IMR-90 (cell line): Measurements from ENCODE around the gene VASH1. TPM values are rescaled to one million over a fixed set of nuclear protein-coding genes. Genes with fewer than 3 reads are reported as not detected.
"Not testable (repeated sequence)": the region's sequence is repeated elsewhere in the genome, so short reads cannot be mapped to it uniquely, and the experiment has no call there.

ENCODE experiments used
- ATAC-seq: fragments of 200-7000 bp; cut with Tn5 transposase; 2 replicates; pipeline ENCODE4 v1.9.1; 2020; ENCODE audit warnings: low read depth, mild to moderate bottlenecking, moderate library complexity
- BruUV-seq: library from RNA; stranded (reverse); fragments of 400-500 nt; replicated peaks from 2 replicates; lab custom pipeline; 2021; lab: Mats Ljungman, UMichigan
- CTCF ChIA-PET: fragments of 300-600 bp; formaldehyde crosslinking; extraction: SDS; loops from one replicate; lab custom pipeline; 2021; ENCODE audit warnings: antibody characterized with exemption; lab: Yijun Ruan, JAX
- POLR2A ChIA-PET: fragments of 300-600 bp; sonication (Branson Sonifier 250); formaldehyde crosslinking; loops from one replicate; lab custom pipeline; 2022; ENCODE audit warnings: antibody characterized with exemption; ENCODE audit not compliant: unreplicated experiment; lab: Charles Lee
- DNase-seq: peaks from one replicate; pipeline ENCODE4 v3.0.0; 2013
- H2AFZ ChIP-seq: replicated peaks from 2 replicates; pipeline ENCODE3; 2013; ENCODE audit warnings: low read length, mild to moderate bottlenecking; ENCODE audit not compliant: poor library complexity
- H2AK5ac ChIP-seq: 2 replicates; pipeline ENCODE4 v1.6.1; 2013; ENCODE audit warnings: low read depth, low read length, inconsistent platforms
- H2AK9ac ChIP-seq: replicated peaks from 2 replicates; pipeline ENCODE3; 2013; ENCODE audit warnings: mild to moderate bottlenecking, low read depth, low read length, moderate library complexity; ENCODE audit not compliant: poor library complexity
- H2BK120ac ChIP-seq: 2 replicates; pipeline ENCODE4 v1.6.1; 2013; ENCODE audit warnings: low read depth, low read length, inconsistent platforms
- H2BK15ac ChIP-seq: 3 replicates; pipeline ENCODE4 v1.6.1; 2013; ENCODE audit warnings: low read depth, low read length, inconsistent platforms
- H2BK20ac ChIP-seq: 2 replicates; pipeline ENCODE4 v1.6.1; 2013; ENCODE audit warnings: low read depth, mild to moderate bottlenecking, inconsistent platforms, low read length, moderate library complexity
- H2BK5ac ChIP-seq: 2 replicates; pipeline ENCODE4 v1.6.1; 2013; ENCODE audit warnings: mild to moderate bottlenecking, low read depth, low read length, inconsistent platforms; ENCODE audit not compliant: poor library complexity, severe bottlenecking
- H3K14ac ChIP-seq: replicated peaks from 2 replicates; pipeline ENCODE4 v1.6.1; 2013; ENCODE audit warnings: low read depth, low read length, inconsistent platforms
- H3K18ac ChIP-seq: 2 replicates; pipeline ENCODE4 v1.6.1; 2013; ENCODE audit warnings: low read depth, low read length, control low read depth
- H3K23ac ChIP-seq: 2 replicates; pipeline ENCODE4 v1.6.1; 2013; ENCODE audit warnings: low read depth, low read length, inconsistent platforms
- H3K27ac ChIP-seq: 2 replicates; pipeline ENCODE4 v1.5.1; 2013; ENCODE audit warnings: mild to moderate bottlenecking, control low read depth, low read length; ENCODE audit not compliant: insufficient read depth
- H3K27me3 ChIP-seq: 2 replicates; pipeline ENCODE4 v1.6.1; 2013; ENCODE audit warnings: low read length; ENCODE audit not compliant: control insufficient read depth, insufficient read depth
- H3K36me3 ChIP-seq: 2 replicates; pipeline ENCODE4 v1.6.1; 2013; ENCODE audit warnings: low read length, mixed read lengths; ENCODE audit not compliant: control insufficient read depth, insufficient read depth
- H3K4ac ChIP-seq: 2 replicates; pipeline ENCODE4 v1.6.1; 2013; ENCODE audit warnings: low read depth, low read length, inconsistent platforms
- H3K4me1 ChIP-seq: 2 replicates; pipeline ENCODE4 v1.6.1; 2013; ENCODE audit warnings: low read length, mixed read lengths; ENCODE audit not compliant: control insufficient read depth, insufficient read depth
- H3K4me2 ChIP-seq: 2 replicates; pipeline ENCODE4 v1.6.1; 2013; ENCODE audit warnings: low read depth, mild to moderate bottlenecking, control low read depth, low read length, moderate library complexity
- H3K4me3 ChIP-seq: 2 replicates; pipeline ENCODE4 v1.5.1; 2013; ENCODE audit warnings: low read depth, mild to moderate bottlenecking, control low read depth, low read length, moderate library complexity; ENCODE audit not compliant: insufficient read depth
- H3K56ac ChIP-seq: 2 replicates; pipeline ENCODE4 v1.6.1; 2013; ENCODE audit warnings: low read length, inconsistent platforms; ENCODE audit not compliant: insufficient read depth; ENCODE audit errors: extremely low read depth
- H3K79me1 ChIP-seq, 2 experiments: 2 replicates each; pipeline ENCODE4 v1.6.1; 2013; ENCODE audit warnings: low read length in 2 of 2, inconsistent platforms in 1 of 2, low read depth in 1 of 2
- H3K9ac ChIP-seq: 2 replicates; pipeline ENCODE4 v1.6.1; 2013; ENCODE audit warnings: low read depth, low read length, control low read depth
- H3K9me1 ChIP-seq: 2 replicates; pipeline ENCODE4 v1.6.1; 2013; ENCODE audit warnings: low read length, inconsistent platforms; ENCODE audit not compliant: insufficient read depth
- H3K9me3 ChIP-seq: 2 replicates; pipeline ENCODE4 v1.6.1; 2013; ENCODE audit warnings: low read length; ENCODE audit not compliant: control insufficient read depth, insufficient read depth
- H4K20me1 ChIP-seq: 2 replicates; pipeline ENCODE4 v1.6.1; 2013; ENCODE audit warnings: low read length, inconsistent platforms; ENCODE audit not compliant: insufficient read depth
- H4K5ac ChIP-seq: 2 replicates; pipeline ENCODE4 v1.6.1; 2013; ENCODE audit warnings: mild to moderate bottlenecking, low read depth, low read length, control low read depth
- H4K8ac ChIP-seq, 2 experiments: 2 replicates each; pipeline ENCODE4 v1.6.1; 2013; ENCODE audit warnings: low read depth in 2 of 2, low read length in 2 of 2, control low read depth in 1 of 2, inconsistent platforms in 1 of 2
- H4K91ac ChIP-seq: 2 replicates; pipeline ENCODE4 v1.6.1; 2013; ENCODE audit warnings: low read depth, low read length, inconsistent platforms; ENCODE audit not compliant: insufficient read depth
- CEBPB ChIP-seq: IDR thresholded peaks from 2 replicates; pipeline ENCODE4 v1.6.1; 2012; ENCODE audit warnings: low read depth, low read length, improper control_type of control experiment
- MAZ ChIP-seq: IDR thresholded peaks from 2 replicates; pipeline ENCODE4 v1.6.1; 2012; ENCODE audit warnings: low read depth, mild to moderate bottlenecking, low read length, improper control_type of control experiment, moderate library complexity, borderline replicate concordance
- RCOR1 ChIP-seq: IDR thresholded peaks from 2 replicates; pipeline ENCODE4 v1.6.1; 2012; ENCODE audit warnings: mild to moderate bottlenecking, low read length, improper control_type of control experiment; ENCODE audit not compliant: insufficient replicate concordance
- RFX5 ChIP-seq: IDR thresholded peaks from 2 replicates; pipeline ENCODE4 v1.8.0; 2012; ENCODE audit warnings: low read depth, mild to moderate bottlenecking, low read length, moderate library complexity
- WGBS, 2 experiments: methylation state at CpG; one replicate each; pipeline versions ENCODE4 v1.1.5 to v1.1.7; 2013; ENCODE audit warnings: missing lambda C conversion rate in 2 of 2; ENCODE audit not compliant: insufficient read length in 1 of 2; ENCODE audit errors: extremely low coverage in 2 of 2; 5-methylcytosine and 5-hydroxymethylcytosine counted together
- dilution Hi-C: fragments of 300-500 bp; cut with HindIII; formaldehyde crosslinking; loops from one replicate; pipeline ENCODE4 v1.14.3; 2018; ENCODE audit warnings: low sequenced_read_pairs; ENCODE audit not compliant: unreplicated experiment
- in situ Hi-C: fragments of 300-500 bp; cut with MboI; formaldehyde crosslinking; loops from 3 replicates; pipeline ENCODE4 v1.14.3; 2019; ENCODE audit warnings: low sequenced_read_pairs, inconsistent platforms, mixed read lengths
- intact Hi-C: fragments of 100-400 bp; cut with micrococcal nuclease; formaldehyde crosslinking; loops from 2 replicates; pipeline ENCODE4 v1.10.0; 2022
- polyA plus RNA-seq, 3 experiments: library from polyadenylated mRNA; depleted of rRNA; stranded (reverse); fragments of >200 nt; gene quantifications; 2 replicates each; pipeline ENCODE4 v1.2.3, GENCODE V29; 2012; ENCODE audit warnings: low replicate concordance in 1 of 3
- total RNA-seq: library from RNA; depleted of rRNA; stranded (reverse); fragments of >200 nt; gene quantifications from 2 replicates; pipeline ENCODE4 v1.2.3, GENCODE V29; 2012
- TF ChIP-seq, protein P1 (sequence below): fragments of 150-350 bp; IDR thresholded peaks from 2 replicates; pipeline ENCODE4 v1.6.1; 2016; ENCODE audit warnings: low read depth, mild to moderate bottlenecking, low read length, moderate library complexity, borderline replicate concordance

The VASH1 gene
- total and polyA plus RNA-seq, 2 of the 4 experiments (the other 2 are of a cell fraction): 2.0 to 9.5 TPM

DNA sequence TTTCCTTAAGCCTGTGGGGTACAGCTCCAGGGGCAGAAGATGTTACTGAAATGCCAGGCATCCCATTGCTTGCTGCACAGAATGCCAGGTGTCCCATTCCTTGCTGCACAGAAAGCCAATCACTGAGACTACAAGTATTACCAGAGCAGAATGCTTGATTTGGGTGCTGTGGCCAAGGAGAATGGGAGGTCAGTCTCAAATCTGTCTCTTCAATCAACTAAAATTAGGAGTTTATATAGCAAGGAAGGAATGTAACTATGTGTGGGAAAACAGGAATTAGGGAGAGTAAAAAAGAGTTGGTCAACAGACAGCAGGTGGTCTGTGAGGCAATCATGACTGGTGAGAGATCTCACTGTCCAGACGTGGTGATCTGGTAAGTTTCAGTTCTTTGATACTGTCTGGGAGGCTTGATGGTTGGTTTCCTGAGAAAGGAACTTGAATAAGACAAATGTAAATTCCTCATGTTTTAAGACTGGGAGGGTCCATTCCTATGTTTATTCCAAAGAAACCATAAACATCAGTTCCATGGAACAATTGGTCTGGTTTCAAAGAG lies 31.2 kb upstream of the VASH1 start:
- Histone ChIP-seq H2AFZ (no peak overlapping the region), H2AK9ac (no peak overlapping the region), H3K9me1 (no peaks in the 10 kb centered on the region), H3K18ac (no peak overlapping the region), H3K27ac (no peak overlapping the region), H4K20me1 (no peaks in the 10 kb centered on the region), H3K27me3 (peaks cover 3% of the 10 kb centered on the region), H3K4me2 (no peak overlapping the region), H3K36me3 (no peaks in the 10 kb centered on the region), H3K9me3 (no peaks in the 10 kb centered on the region), H2BK20ac (no peak overlapping the region), H3K79me1 (no peaks in the 10 kb centered on the region), H2BK15ac (no peak overlapping the region), H4K8ac (no peak overlapping the region), H3K4me3 (no peak overlapping the region), H3K14ac (no peak overlapping the region), H2AK5ac (no peak overlapping the region), H4K5ac (no peak overlapping the region), H3K56ac (no peak overlapping the region), H3K4me1 (no peaks in the 10 kb centered on the region), H2BK5ac (no peak overlapping the region), H4K91ac (no peak overlapping the region), H3K4ac (no peak overlapping the region), H2BK120ac (no peak overlapping the region), H3K9ac (no peak overlapping the region), H3K23ac (no peak overlapping the region)
- TF ChIP-seq CEBPB (no peak), MAZ (no peak), RFX5 (no peak), RCOR1 (no peak)
- TF ChIP-seq, protein P1, sequence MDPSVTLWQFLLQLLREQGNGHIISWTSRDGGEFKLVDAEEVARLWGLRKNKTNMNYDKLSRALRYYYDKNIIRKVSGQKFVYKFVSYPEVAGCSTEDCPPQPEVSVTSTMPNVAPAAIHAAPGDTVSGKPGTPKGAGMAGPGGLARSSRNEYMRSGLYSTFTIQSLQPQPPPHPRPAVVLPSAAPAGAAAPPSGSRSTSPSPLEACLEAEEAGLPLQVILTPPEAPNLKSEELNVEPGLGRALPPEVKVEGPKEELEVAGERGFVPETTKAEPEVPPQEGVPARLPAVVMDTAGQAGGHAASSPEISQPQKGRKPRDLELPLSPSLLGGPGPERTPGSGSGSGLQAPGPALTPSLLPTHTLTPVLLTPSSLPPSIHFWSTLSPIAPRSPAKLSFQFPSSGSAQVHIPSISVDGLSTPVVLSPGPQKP: no peak
- in situ Hi-C loops (no loop called here), intact Hi-C loops (no loop called here), dilution Hi-C loops (no loop called here)
- ChIA-PET POLR2A (no interaction called here), CTCF (no interaction called here)
- no peak for ATAC-seq
- no peak for DNase-seq
- no TSS peak for BruUV-seq
- no CpG with 5 or more reads among the region's 1 CpG for WGBS, 2 experiments

DNA sequence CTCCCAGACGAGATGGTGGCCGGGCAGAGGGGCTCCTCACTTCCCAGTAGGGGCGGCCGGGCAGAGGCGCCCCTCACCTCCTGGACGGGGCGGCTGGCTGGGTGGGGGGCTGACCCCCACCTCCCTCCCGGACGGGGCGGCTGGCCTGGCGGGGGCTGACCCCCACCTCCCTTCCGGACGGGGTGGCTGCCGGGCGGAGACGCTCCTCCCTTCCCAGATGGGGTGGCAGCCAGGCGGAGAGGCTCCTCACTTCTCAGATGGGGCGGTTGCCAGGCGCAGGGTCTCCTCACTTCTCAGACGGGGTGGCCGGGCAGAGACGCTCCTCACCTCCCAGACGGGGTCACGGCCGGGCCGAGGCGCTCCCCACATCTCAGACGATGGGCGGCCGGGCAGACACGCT lies 26.8 kb upstream of the VASH1 start:
- H2BK15ac ChIP-seq, H4K5ac ChIP-seq, H3K27ac ChIP-seq, H3K27me3 ChIP-seq, H3K4me2 ChIP-seq, H2BK20ac ChIP-seq, H3K9me3 ChIP-seq, H2BK5ac ChIP-seq, in situ Hi-C loops, H3K9ac ChIP-seq, H2BK120ac ChIP-seq, H2AK9ac ChIP-seq, H3K14ac ChIP-seq, H3K4ac ChIP-seq, ATAC-seq, H3K9me1 ChIP-seq, H3K4me3 ChIP-seq, H4K20me1 ChIP-seq, intact Hi-C loops, H2AFZ ChIP-seq, H4K91ac ChIP-seq, H3K18ac ChIP-seq, H3K4me1 ChIP-seq, H3K79me1 ChIP-seq, CTCF ChIA-PET, H3K56ac ChIP-seq, BruUV-seq, POLR2A ChIA-PET, H3K23ac ChIP-seq, dilution Hi-C loops, H3K36me3 ChIP-seq, H4K8ac ChIP-seq, DNase-seq, H2AK5ac ChIP-seq: not testable (repeated sequence)
- 67% methylated on average over 3 of the region's 31 CpGs; no CpG with 5 or more reads in 1 of the 2 experiments for WGBS, 2 experiments
